Spinal cord (tissue), 10 donors: ENCODE results near the gene KRTAP19-3. TPM values are rescaled to one million over a fixed set of nuclear protein-coding genes. Genes with fewer than 3 reads are reported as not detected.

Experiments used
- DNase-seq, 6 donors: peaks; one replicate each; pipeline versions ENCODE4 v3.0.0 to v3.0.0-alpha.2; 2013 to 2015; ENCODE audit warnings: low spot score in 6 of 6, low read depth in 4 of 6
- H3K27ac ChIP-seq: one replicate; pipeline ENCODE4 v1.5.1; 2013; ENCODE audit warnings: low read depth, low read length, control low read depth
- H3K27me3 ChIP-seq: one replicate; pipeline ENCODE4 v1.6.1; 2013; ENCODE audit warnings: low read length; ENCODE audit not compliant: control insufficient read depth, insufficient read depth
- H3K36me3 ChIP-seq: one replicate; pipeline ENCODE4 v1.6.1; 2013; ENCODE audit warnings: low read length; ENCODE audit not compliant: control insufficient read depth, insufficient read depth
- H3K4me1 ChIP-seq: one replicate; pipeline ENCODE4 v1.6.1; 2013; ENCODE audit warnings: low read length; ENCODE audit not compliant: control insufficient read depth, insufficient read depth
- H3K4me3 ChIP-seq: one replicate; pipeline ENCODE4 v1.5.1; 2013; ENCODE audit warnings: low read depth, low read length, control low read depth
- H3K9me3 ChIP-seq: one replicate; pipeline ENCODE4 v1.6.1; 2013; ENCODE audit warnings: low read length; ENCODE audit not compliant: control insufficient read depth, insufficient read depth
- WGBS: methylation state at CpG from one replicate; pipeline ENCODE4 v1.1.5; 2013; ENCODE audit warnings: missing lambda C conversion rate; ENCODE audit not compliant: insufficient coverage; 5-methylcytosine and 5-hydroxymethylcytosine counted together
- polyA plus RNA-seq, 2 donors: library from polyadenylated mRNA; unstranded; fragments of 120-200 nt; gene quantifications; one replicate each; pipeline ENCODE4 v1.2.1, GENCODE V29; 2013; ENCODE audit not compliant: insufficient read length in 2 of 2
- small RNA-seq: library from RNA; depleted of rRNA; stranded (forward); fragments of <200 nt; gene quantifications from one replicate; pipeline ENCODE3, GENCODE V24; 2014; ENCODE audit warnings: low replicate concordance
- total RNA-seq, 2 donors: library from RNA; depleted of rRNA in 1 of 2; stranded (reverse); fragments of 120-200 nt in 1 of 2; fragments of >200 nt in 1 of 2; gene quantifications; one replicate each; pipeline versions ENCODE4 v1.2.3 to v1.2.4, GENCODE V29; 2013 to 2014
- donor health status: healthy.

Gene KRTAP19-3
- total and polyA plus RNA-seq, 4 donors: not detected

DNA sequence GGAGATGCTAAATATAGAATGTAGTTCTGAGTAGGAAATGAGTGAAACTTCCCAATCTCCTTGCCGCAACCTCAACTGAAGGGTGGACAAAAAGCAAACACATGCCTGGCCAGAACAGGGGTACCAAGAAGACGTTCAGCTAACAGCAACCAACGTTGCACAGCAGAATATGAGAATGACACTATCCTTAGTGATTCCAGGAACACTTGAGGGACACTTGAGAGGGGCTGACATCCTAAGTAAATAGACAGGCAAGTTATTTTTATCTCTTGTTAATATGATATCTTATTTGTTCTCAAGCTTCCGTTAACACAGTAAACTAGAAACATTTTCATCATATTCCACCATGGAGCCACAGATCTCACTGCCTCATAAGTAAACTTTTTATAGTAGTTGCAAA, 12.6 kb downstream of the KRTAP19-3 start:
- Histone ChIP-seq H3K9me3 (no peaks in the 10 kb centered on the region), H3K27me3 (no peaks in the 10 kb centered on the region), H3K4me3 (no peak overlapping the region), H3K27ac (no peak overlapping the region), H3K36me3 (no peaks in the 10 kb centered on the region), H3K4me1 (no peaks in the 10 kb centered on the region)
- WGBS: 100% methylated on average over 2 of the region's 4 CpGs
- DNase-seq: no peak

DNA sequence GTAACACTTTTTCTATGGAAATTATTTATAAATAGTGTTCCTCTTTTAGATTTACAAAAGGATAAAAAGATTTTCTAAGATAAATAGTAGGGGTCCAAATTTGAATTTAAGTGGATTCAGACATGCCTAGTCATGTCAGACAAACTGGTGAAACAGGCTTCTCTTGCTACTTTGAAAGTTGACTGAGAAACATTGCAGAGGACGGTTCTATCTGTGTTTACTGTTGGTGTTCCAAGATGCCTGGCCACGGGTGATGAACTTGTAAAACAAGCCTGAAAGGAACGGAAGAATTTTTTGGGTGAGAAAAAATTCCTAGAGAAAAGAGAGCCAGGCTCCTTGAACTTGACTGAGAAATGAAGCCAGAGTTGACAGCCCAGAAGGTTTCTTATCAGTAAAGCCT, 13.8 kb downstream of the KRTAP19-3 start:
- Histone ChIP-seq H3K27ac (no peak overlapping the region), H3K36me3 (no peaks in the 10 kb centered on the region), H3K4me3 (no peak overlapping the region), H3K27me3 (no peaks in the 10 kb centered on the region), H3K9me3 (no peaks in the 10 kb centered on the region), H3K4me1 (no peaks in the 10 kb centered on the region)
- WGBS: 78% methylated on average over 3 of the region's 3 CpGs
- DNase-seq: no peak

DNA sequence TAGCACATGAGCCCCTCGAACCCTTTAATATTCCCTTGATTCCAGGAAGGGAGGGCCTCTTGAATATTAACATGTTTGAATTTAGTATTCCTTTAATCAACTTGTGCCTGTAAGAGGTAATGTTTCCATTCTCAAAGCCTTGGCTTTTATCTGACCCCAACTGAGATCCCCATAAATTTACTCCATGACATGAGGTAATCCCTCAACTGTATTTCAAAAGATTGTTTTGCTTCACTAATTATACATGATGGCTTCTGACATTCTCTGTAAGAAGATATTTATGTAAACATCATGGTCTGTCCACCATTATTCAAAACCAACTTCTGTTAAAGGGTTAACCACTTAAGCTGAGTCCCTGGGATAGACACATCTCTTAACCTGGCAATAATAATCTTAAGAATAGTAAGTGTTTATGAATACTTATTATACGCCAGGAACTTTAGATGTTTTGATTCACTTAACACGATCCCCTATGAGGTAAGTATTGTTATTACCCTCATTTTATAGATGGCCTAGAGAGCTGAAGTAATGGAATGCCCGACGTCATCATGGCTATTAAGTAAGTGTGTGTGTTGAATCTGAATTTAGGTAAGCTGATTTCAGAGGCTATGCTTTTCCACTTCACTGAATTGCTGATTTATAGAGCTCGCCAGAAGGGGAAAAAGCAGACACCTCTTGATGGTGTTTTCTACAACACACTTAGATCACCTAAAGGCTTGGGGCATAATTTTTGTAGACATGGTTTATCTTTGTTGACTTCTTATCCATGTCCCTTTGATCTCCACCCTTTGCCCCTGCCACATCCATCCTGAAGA, 22.7 kb downstream of the KRTAP19-3 start:
- Histone ChIP-seq H3K36me3 (no peaks in the 10 kb centered on the region), H3K4me3 (no peak overlapping the region), H3K4me1 (no peaks in the 10 kb centered on the region), H3K27ac (no peak overlapping the region), H3K9me3 (no peaks in the 10 kb centered on the region), H3K27me3 (no peaks in the 10 kb centered on the region)
- no CpG with 5 or more reads among the region's 6 CpGs for WGBS
- no peak for DNase-seq

DNA sequence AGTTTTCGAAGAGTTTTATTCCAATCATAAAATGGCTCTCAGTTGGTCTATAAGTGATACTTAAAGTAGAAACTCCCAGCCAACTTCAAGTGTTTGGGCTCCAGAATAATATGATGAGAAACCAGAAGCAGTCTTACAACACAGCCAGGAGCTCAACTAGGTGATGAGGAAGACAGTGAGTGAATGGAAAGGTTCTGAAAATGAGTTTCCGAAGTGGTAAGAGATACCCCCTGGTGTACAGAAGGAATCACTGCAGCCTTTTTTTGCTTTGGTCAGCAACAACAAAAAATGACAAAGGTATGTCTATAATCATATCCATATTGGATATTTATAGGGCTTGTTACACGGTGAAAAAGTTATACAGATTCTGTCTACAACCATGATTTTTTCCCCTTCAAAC, 28.1 kb downstream of the KRTAP19-3 start:
- no peaks in the 10 kb centered on the region for H3K36me3 ChIP-seq
- H3K27ac ChIP-seq: no peak overlapping the region
- no peaks in the 10 kb centered on the region for H3K27me3 ChIP-seq
- no peak overlapping the region for H3K4me3 ChIP-seq
- H3K9me3 ChIP-seq: no peaks in the 10 kb centered on the region
- no peaks in the 10 kb centered on the region for H3K4me1 ChIP-seq
- DNase-seq: no peak
- no CpG with 5 or more reads among the region's 3 CpGs for WGBS

DNA sequence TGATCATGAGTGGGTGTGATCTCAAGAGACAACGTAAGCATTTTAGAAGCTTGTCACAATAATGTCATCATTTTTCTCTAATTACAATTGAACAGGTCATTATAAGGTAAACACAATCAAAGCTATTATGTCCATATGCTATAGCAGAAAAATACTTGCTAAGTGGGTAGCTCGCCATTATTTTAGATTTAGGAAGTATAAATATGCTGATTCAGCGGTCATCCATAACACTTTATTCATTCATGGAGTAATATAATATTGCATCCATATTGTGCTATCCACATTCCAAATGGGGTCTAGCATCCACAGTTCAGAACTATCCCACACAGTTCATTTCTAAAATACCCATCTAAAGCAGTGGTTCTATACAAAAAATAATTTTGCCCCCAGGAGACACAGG, 43.3 kb downstream of the KRTAP19-3 start:
- Histone ChIP-seq H3K9me3 (no peaks in the 10 kb centered on the region), H3K4me1 (no peaks in the 10 kb centered on the region), H3K4me3 (no peak overlapping the region), H3K27ac (no peak overlapping the region), H3K36me3 (no peaks in the 10 kb centered on the region), H3K27me3 (no peaks in the 10 kb centered on the region)
- DNase-seq: no peak
- no CpG with 5 or more reads among the region's 3 CpGs for WGBS

DNA sequence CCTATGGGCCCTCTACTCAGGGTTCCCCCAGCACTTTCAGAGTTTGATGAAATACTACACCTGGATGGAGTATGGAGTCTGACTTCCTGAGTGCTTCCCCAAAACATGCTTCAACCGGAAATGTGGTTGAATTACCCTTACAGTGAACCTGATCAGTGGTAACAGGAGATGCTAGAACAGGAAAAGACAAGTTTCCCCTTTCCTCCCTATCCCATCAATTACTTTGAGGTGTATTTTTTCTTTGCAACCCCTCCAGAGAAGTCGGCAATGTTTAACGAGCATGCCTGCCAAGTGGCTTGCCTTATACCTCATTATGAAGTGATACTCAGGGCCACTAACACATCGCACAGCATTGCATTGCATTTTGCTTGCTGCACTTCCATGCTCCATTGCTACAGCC, 44.8 kb downstream of the KRTAP19-3 start:
- Histone ChIP-seq H3K9me3 (no peaks in the 10 kb centered on the region), H3K27me3 (no peaks in the 10 kb centered on the region), H3K4me1 (no peaks in the 10 kb centered on the region), H3K27ac (no peak overlapping the region), H3K4me3 (no peak overlapping the region), H3K36me3 (no peaks in the 10 kb centered on the region)
- no peak for DNase-seq
- 63% methylated on average over 3 of the region's 4 CpGs for WGBS

DNA sequence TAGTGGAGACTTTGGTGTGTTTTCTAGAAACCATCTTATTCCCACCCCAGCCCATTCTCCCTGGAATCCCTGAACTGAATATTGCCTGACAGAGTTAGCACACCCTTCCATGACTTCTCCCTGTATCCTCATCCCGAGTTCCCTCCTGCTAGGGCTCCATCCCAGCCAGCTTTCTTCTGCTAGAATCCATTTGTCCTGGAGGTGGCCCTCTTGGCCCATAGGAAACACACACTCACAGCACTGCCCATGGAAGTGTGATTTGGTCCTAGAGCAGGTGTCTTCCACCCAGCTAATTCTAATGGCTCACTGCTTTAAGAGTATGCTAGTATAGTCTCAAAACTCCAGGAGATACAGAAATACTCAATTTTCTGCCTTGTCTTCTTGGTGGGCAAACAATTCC, 47.6 kb downstream of the KRTAP19-3 start:
- Histone ChIP-seq H3K36me3 (no peaks in the 10 kb centered on the region), H3K4me3 (no peak overlapping the region), H3K9me3 (no peaks in the 10 kb centered on the region), H3K27me3 (no peaks in the 10 kb centered on the region), H3K27ac (no peak overlapping the region), H3K4me1 (no peaks in the 10 kb centered on the region)
- 45% methylated on average over 1 of the region's 1 CpG for WGBS
- no peak for DNase-seq

DNA sequence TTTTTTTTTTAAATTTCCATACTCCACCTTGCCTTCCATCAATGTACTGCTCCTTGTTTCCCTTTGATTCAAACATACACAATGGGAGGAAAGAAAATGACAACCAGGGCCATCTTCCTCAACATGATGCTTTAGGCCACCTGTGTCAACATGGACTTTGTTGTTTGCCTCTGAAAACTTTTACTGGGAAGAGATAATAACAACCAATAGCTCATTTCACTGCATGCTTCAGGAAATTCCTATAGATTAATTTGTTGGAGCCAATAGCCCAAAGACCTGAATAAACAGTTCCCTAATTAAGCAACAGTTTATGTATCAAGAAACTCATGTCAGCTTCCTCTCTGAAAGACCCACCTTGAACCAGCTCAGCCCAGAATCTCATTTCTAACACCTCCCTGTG, 48.6 kb downstream of the KRTAP19-3 start:
- H3K4me1 ChIP-seq: no peaks in the 10 kb centered on the region
- H3K27me3 ChIP-seq: no peaks in the 10 kb centered on the region
- H3K4me3 ChIP-seq: no peak overlapping the region
- no peaks in the 10 kb centered on the region for H3K36me3 ChIP-seq
- H3K27ac ChIP-seq: no peak overlapping the region
- H3K9me3 ChIP-seq: no peaks in the 10 kb centered on the region
- DNase-seq: no peak

Small RNA genes within 50 kb of the gene (small RNA-seq; reads per million reads assigned to genes)
- gene AP000567.1 (not detected), gene KRTAP19-10P (not detected), gene KRTAP19-11P (not detected), gene KRTAP19-9P (not detected)

Other genes starting within 250 kb of the KRTAP19-3 start
- gene KRTAP24-1, start 209.1 kb downstream of the KRTAP19-3 start, total RNA-seq: not detected
- gene KRTAP24-1, start 209.1 kb downstream of the KRTAP19-3 start, polyA plus RNA-seq: not detected
- not detected for gene KRTAP25-1, start 202.5 kb downstream of the KRTAP19-3 start, total RNA-seq
- gene KRTAP25-1, start 202.5 kb downstream of the KRTAP19-3 start, polyA plus RNA-seq: not detected
- gene KRTAP26-1, start 171.7 kb downstream of the KRTAP19-3 start, total RNA-seq: not detected
- not detected for gene KRTAP26-1, start 171.7 kb downstream of the KRTAP19-3 start, polyA plus RNA-seq
- not detected for gene KRTAP27-1, start 154.3 kb downstream of the KRTAP19-3 start, total RNA-seq
- not detected for gene KRTAP27-1, start 154.3 kb downstream of the KRTAP19-3 start, polyA plus RNA-seq
- not detected for gene KRTAP23-1, start 143.4 kb downstream of the KRTAP19-3 start, total RNA-seq
- gene KRTAP23-1, start 143.4 kb downstream of the KRTAP19-3 start, polyA plus RNA-seq: not detected
- not detected for gene KRTAP13-2, start 119.7 kb downstream of the KRTAP19-3 start, total RNA-seq
- not detected for gene KRTAP13-2, start 119.7 kb downstream of the KRTAP19-3 start, polyA plus RNA-seq
- not detected for gene KRTAP13-1, start 96.0 kb downstream of the KRTAP19-3 start, total RNA-seq
- not detected for gene KRTAP13-1, start 96.0 kb downstream of the KRTAP19-3 start, polyA plus RNA-seq
- gene KRTAP13-3, start 66.1 kb downstream of the KRTAP19-3 start, total RNA-seq: not detected
- gene KRTAP13-3, start 66.1 kb downstream of the KRTAP19-3 start, polyA plus RNA-seq: not detected
- gene KRTAP13-4, start 61.8 kb downstream of the KRTAP19-3 start, total RNA-seq: not detected
- not detected for gene KRTAP13-4, start 61.8 kb downstream of the KRTAP19-3 start, polyA plus RNA-seq
- gene KRTAP15-1, start 51.7 kb downstream of the KRTAP19-3 start, total RNA-seq: not detected
- not detected for gene KRTAP15-1, start 51.7 kb downstream of the KRTAP19-3 start, polyA plus RNA-seq
- gene KRTAP19-1, start 11.6 kb downstream of the KRTAP19-3 start, total RNA-seq: not detected
- gene KRTAP19-1, start 11.6 kb downstream of the KRTAP19-3 start, polyA plus RNA-seq: not detected
- not detected for gene KRTAP19-2, start 4.6 kb downstream of the KRTAP19-3 start, total RNA-seq
- gene KRTAP19-2, start 4.6 kb downstream of the KRTAP19-3 start, polyA plus RNA-seq: not detected
- gene KRTAP19-4, start 5.2 kb upstream of the KRTAP19-3 start, total RNA-seq: not detected
- not detected for gene KRTAP19-4, start 5.2 kb upstream of the KRTAP19-3 start, polyA plus RNA-seq
- gene KRTAP19-5, start 10.1 kb upstream of the KRTAP19-3 start, total RNA-seq: not detected
- not detected for gene KRTAP19-5, start 10.1 kb upstream of the KRTAP19-3 start, polyA plus RNA-seq
- not detected for gene KRTAP19-6, start 49.9 kb upstream of the KRTAP19-3 start, total RNA-seq
- gene KRTAP19-6, start 49.9 kb upstream of the KRTAP19-3 start, polyA plus RNA-seq: not detected
- not detected for gene KRTAP19-7, start 69.3 kb upstream of the KRTAP19-3 start, total RNA-seq
- not detected for gene KRTAP19-7, start 69.3 kb upstream of the KRTAP19-3 start, polyA plus RNA-seq
- gene KRTAP22-2, start 98.4 kb upstream of the KRTAP19-3 start, total RNA-seq: not detected
- gene KRTAP22-2, start 98.4 kb upstream of the KRTAP19-3 start, polyA plus RNA-seq: not detected
- gene KRTAP6-3, start 100.4 kb upstream of the KRTAP19-3 start, total RNA-seq: not detected
- not detected for gene KRTAP6-3, start 100.4 kb upstream of the KRTAP19-3 start, polyA plus RNA-seq
- gene KRTAP6-2, start 106.9 kb upstream of the KRTAP19-3 start, total RNA-seq: not detected
- gene KRTAP6-2, start 106.9 kb upstream of the KRTAP19-3 start, polyA plus RNA-seq: not detected
- not detected for gene KRTAP22-1, start 109.1 kb upstream of the KRTAP19-3 start, total RNA-seq
- gene KRTAP22-1, start 109.1 kb upstream of the KRTAP19-3 start, polyA plus RNA-seq: not detected
- not detected for gene KRTAP6-1, start 121.9 kb upstream of the KRTAP19-3 start, total RNA-seq
- not detected for gene KRTAP6-1, start 121.9 kb upstream of the KRTAP19-3 start, polyA plus RNA-seq
- gene KRTAP20-1, start 124.4 kb upstream of the KRTAP19-3 start, total RNA-seq: not detected
- not detected for gene KRTAP20-1, start 124.4 kb upstream of the KRTAP19-3 start, polyA plus RNA-seq
- not detected for gene KRTAP20-4, start 128.6 kb upstream of the KRTAP19-3 start, total RNA-seq
- not detected for gene KRTAP20-4, start 128.6 kb upstream of the KRTAP19-3 start, polyA plus RNA-seq
- gene KRTAP20-2, start 143.2 kb upstream of the KRTAP19-3 start, total RNA-seq: not detected
- not detected for gene KRTAP20-2, start 143.2 kb upstream of the KRTAP19-3 start, polyA plus RNA-seq
- gene KRTAP20-3, start 150.9 kb upstream of the KRTAP19-3 start, total RNA-seq: not detected
- gene KRTAP20-3, start 150.9 kb upstream of the KRTAP19-3 start, polyA plus RNA-seq: not detected
- gene KRTAP21-3, start 226.8 kb upstream of the KRTAP19-3 start, total RNA-seq: not detected
- not detected for gene KRTAP21-3, start 226.8 kb upstream of the KRTAP19-3 start, polyA plus RNA-seq